ENCODE data around the gene CLK2.
"Not testable (repeated sequence)": the region's sequence is repeated elsewhere in the genome, so short reads cannot be mapped to it uniquely, and the experiment has no call there.

CLK2 gene

GRCh38 chr1:155241841-155242264, 31.5 kb downstream of the CLK2 start:
- no peak for DNase-seq (ENCODE audit: low read depth)

GRCh38 chr1:155241069-155241679, 32.1 kb downstream of the CLK2 start:
- DNase-seq (ENCODE audit: low read depth), result peak; percentile 41

- no peak for DNase-seq (ENCODE audit: low read depth)
Observed at GRCh38 chr1:155236451-155236850, 36.9 kb downstream of the CLK2 start.

GRCh38 chr1:155235375-155235774, 37.9 kb downstream of the CLK2 start:
- DNase-seq (ENCODE audit: low read depth), result not testable (repeated sequence)

- not testable (repeated sequence) for DNase-seq (ENCODE audit: low read depth)
Observed at GRCh38 chr1:155233502-155233901, 39.8 kb downstream of the CLK2 start.

GRCh38 chr1:155232001-155232978, 41.0 kb downstream of the CLK2 start:
- not testable (repeated sequence) for DNase-seq (ENCODE audit: low read depth)

GRCh38 chr1:155231302-155231701, 42.0 kb downstream of the CLK2 start:
- not testable (repeated sequence) for DNase-seq (ENCODE audit: low read depth)

GRCh38 chr1:155228096-155228427, 45.2 kb downstream of the CLK2 start:
- DNase-seq (ENCODE audit: low read depth), result no peak

GRCh38 chr1:155227261-155228095, 45.8 kb downstream of the CLK2 start:
- peak; percentile 95 for DNase-seq (ENCODE audit: low read depth)

- no peak for DNase-seq (ENCODE audit: low read depth)
Observed at GRCh38 chr1:155226910-155227260, 46.4 kb downstream of the CLK2 start.

GRCh38 chr1:155226188-155226909, 47.0 kb downstream of the CLK2 start:
- DNase-seq (ENCODE audit: low read depth), result peak; percentile 72

GRCh38 chr1:155225404-155225759, 47.9 kb downstream of the CLK2 start:
- not testable (repeated sequence) for DNase-seq (ENCODE audit: low read depth)

GRCh38 chr1:155223047-155223446, 50.3 kb downstream of the CLK2 start:
- DNase-seq (ENCODE audit: low read depth), result no peak

GRCh38 chr1:155220211-155220965, 52.9 kb downstream of the CLK2 start:
- DNase-seq (ENCODE audit: low read depth), result not testable (repeated sequence)

GRCh38 chr1:155219592-155220031, 53.7 kb downstream of the CLK2 start:
- no peak for DNase-seq (ENCODE audit: low read depth)

- no peak for DNase-seq (ENCODE audit: low read depth)
Observed at GRCh38 chr1:155218854-155219591, 54.3 kb downstream of the CLK2 start.

- not testable (repeated sequence) for DNase-seq (ENCODE audit: low read depth)
Observed at GRCh38 chr1:155214702-155215101, 58.6 kb downstream of the CLK2 start.

Measured in stimulated activated CD8-positive, alpha-beta memory T cell treated with anti-CD3 and anti-CD28 coated beads, Interleukin-15, amount 100 ng/mL, for 1 hour (primary cell).